GM18951 (cell line): ENCODE results near the gene TNNT3.
"Not testable (repeated sequence)": the region's sequence is repeated elsewhere in the genome, so short reads cannot be mapped to it uniquely, and the experiment has no call there.

ENCODE experiments used
- POLR2A ChIP-seq: IDR thresholded peaks from 4 replicates; pipeline ENCODE4 v1.6.1; 2011; ENCODE audit warnings: mild to moderate bottlenecking; ENCODE audit not compliant: insufficient read length, insufficient read depth; ENCODE audit errors: extremely low read depth
- in situ Hi-C: fragments of 300-500 bp; cut with MboI; formaldehyde crosslinking; loops from one replicate; pipeline ENCODE4 v1.12.0; 2022; ENCODE audit warnings: low sequenced_read_pairs, mixed read lengths, inconsistent platforms; ENCODE audit not compliant: unreplicated experiment

TNNT3 gene

GRCh38 chr11:1877211-1878136, 42.0 kb upstream of the TNNT3 start:
- in situ Hi-C loops = no loop called here

GRCh38 chr11:1878137-1879031, 41.1 kb upstream of the TNNT3 start:
- in situ Hi-C loops = no loop called here
- TF ChIP-seq POLR2A = no peak

More at GRCh38 chr11:1877211-1878136, 42.0 kb upstream of the TNNT3 start:
- no peak for TF ChIP-seq POLR2A

- no peak for TF ChIP-seq POLR2A
- in situ Hi-C loops = no loop called here
Observed at GRCh38 chr11:1879342-1879940, 40.1 kb upstream of the TNNT3 start.

GRCh38 chr11:1879941-1880720, 39.4 kb upstream of the TNNT3 start:
- TF ChIP-seq POLR2A = no peak
- in situ Hi-C loops = no loop called here

GRCh38 chr11:1880746-1881441, 38.6 kb upstream of the TNNT3 start:
- no peak for TF ChIP-seq POLR2A
- in situ Hi-C loops = no loop called here

- in situ Hi-C loops = no loop called here
- peak; percentile 14 for TF ChIP-seq POLR2A
Observed at GRCh38 chr11:1881442-1882264, 37.9 kb upstream of the TNNT3 start.

GRCh38 chr11:1882265-1883238, 37.0 kb upstream of the TNNT3 start:
- in situ Hi-C loops = no loop called here
- no peak for TF ChIP-seq POLR2A

- TF ChIP-seq POLR2A = no peak
- in situ Hi-C loops = no loop called here
Observed at GRCh38 chr11:1883346-1884302, 35.9 kb upstream of the TNNT3 start.

- no peak for TF ChIP-seq POLR2A
- in situ Hi-C loops = no loop called here
Observed at GRCh38 chr11:1884303-1884700, 35.2 kb upstream of the TNNT3 start.

- in situ Hi-C loops = not testable (repeated sequence)
Observed at GRCh38 chr11:1886551-1886950, 33.0 kb upstream of the TNNT3 start.
